Loucy (cell line): ENCODE results near the gene RUSC1.

Experiments
- CTCF ChIP-seq: fragments of 200-600 bp; sonication (generic); conservative IDR thresholded peaks from 2 replicates; pipeline ENCODE4 v1.5.1; 2014; ENCODE audit warnings: mild to moderate bottlenecking, antibody characterized with exemption, low read length
- EZH2phosphoT487 ChIP-seq: fragments of 200-600 bp; IDR thresholded peaks from 2 replicates; pipeline ENCODE4 v1.6.1; 2018; ENCODE audit warnings: antibody characterized with exemption, mild to moderate bottlenecking, moderate library complexity, borderline replicate concordance

- TF ChIP-seq CTCF (no peak), EZH2phosphoT487 (no peak)
These were observed 16.1 kb upstream of the RUSC1 start for GRCh38 chr1:155304558-155305063.
